Subcutaneous adipose tissue (tissue), 4 donors: Measurements from ENCODE around the gene ENPP5. TPM values are rescaled to one million over a fixed set of nuclear protein-coding genes. Genes with fewer than 3 reads are reported as not detected.

Source experiments
- CTCF ChIP-seq: fragments of 450-650 bp; IDR thresholded peaks from one replicate; pipeline ENCODE4 v1.5.1; 2016; ENCODE audit warnings: low read depth, mild to moderate bottlenecking, control low read depth, antibody characterized with exemption, moderate library complexity
- total RNA-seq, 4 donors: library from RNA; depleted of rRNA; stranded (reverse); fragments of >200 nt; gene quantifications; one replicate each; pipeline ENCODE4 v1.1.0, GENCODE V29; 2016

Gene ENPP5
- under 1 TPM; 0.38 to 0.82 (median 0.59) TPM for total RNA-seq

GRCh38 chr6:46170357-46171289 is at the start of gene ENPP5:
Gene ENPP5, minus strand, starts transcription at chr6:46170980. Its CDS starts 2,718 bp downstream, at chr6:46168262.
- no peak for TF ChIP-seq CTCF

- no peak for TF ChIP-seq CTCF
Observed at GRCh38 chr6:46219661-46220060, 48.9 kb upstream of the ENPP5 start.

- no peak for TF ChIP-seq CTCF
Observed at GRCh38 chr6:46218457-46218856, 47.7 kb upstream of the ENPP5 start.

- no peak for TF ChIP-seq CTCF
Observed at GRCh38 chr6:46217671-46218131, 46.9 kb upstream of the ENPP5 start.

- TF ChIP-seq CTCF = no peak
Observed at GRCh38 chr6:46216879-46217278, 46.1 kb upstream of the ENPP5 start.

- no peak for TF ChIP-seq CTCF
Observed at GRCh38 chr6:46215777-46216176, 45.0 kb upstream of the ENPP5 start.

- no peak for TF ChIP-seq CTCF
Observed at GRCh38 chr6:46215213-46215612, 44.4 kb upstream of the ENPP5 start.
